NT2/D1 (cell line): ENCODE results near the gene LDLRAD3.

ENCODE experiments used
- SUZ12 ChIP-seq: IDR thresholded peaks from 2 replicates; pipeline ENCODE4 v1.6.1; 2011; ENCODE audit not compliant: insufficient read length, insufficient read depth; ENCODE audit errors: extremely low read depth
- YY1 ChIP-seq: IDR thresholded peaks from 2 replicates; pipeline ENCODE4 v1.6.1; 2011; ENCODE audit not compliant: insufficient read length, insufficient read depth
- ZNF274 ChIP-seq: IDR thresholded peaks from 2 replicates; pipeline ENCODE4 v1.6.1; 2011; ENCODE audit warnings: mild to moderate bottlenecking, low read depth, low read length

DNA sequence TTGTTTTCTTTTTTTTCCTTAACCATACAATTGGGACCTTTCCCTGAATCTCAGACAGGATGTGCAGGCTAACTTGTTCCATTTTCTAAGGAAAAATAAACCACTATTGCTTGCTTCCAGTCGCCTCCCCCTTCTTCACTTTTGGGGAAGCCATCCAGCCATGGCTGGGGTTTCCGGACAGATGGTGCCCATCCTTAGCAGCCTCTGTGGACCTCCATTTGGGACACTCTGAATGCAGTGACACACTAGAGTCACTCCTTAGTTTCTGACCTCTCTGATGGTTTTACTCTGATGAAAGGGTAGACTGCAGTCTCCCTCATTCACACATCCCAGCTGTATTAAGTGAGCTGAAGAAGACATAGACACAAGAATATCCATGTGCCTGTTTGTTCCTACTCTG is 198.1 kb downstream of the LDLRAD3 start:
- TF ChIP-seq YY1 (no peak), ZNF274 (no peak), SUZ12 (no peak)
